Mucosa of stomach (tissue), 1 donor: ENCODE data around the gene UVRAG.
"Not testable (repeated sequence)": the region's sequence is repeated elsewhere in the genome, so short reads cannot be mapped to it uniquely, and the experiment has no call there.

ENCODE experiments used
- H3K27me3 ChIP-seq: one replicate; pipeline ENCODE4 v1.7.0; 2013; ENCODE audit warnings: mild to moderate bottlenecking, low read length; ENCODE audit not compliant: control insufficient read depth, insufficient read depth
- H3K36me3 ChIP-seq: one replicate; pipeline ENCODE4 v1.7.0; 2013; ENCODE audit warnings: low read length; ENCODE audit not compliant: control insufficient read depth, insufficient read depth
- H3K4me1 ChIP-seq: one replicate; pipeline ENCODE4 v1.7.0; 2013; ENCODE audit warnings: mild to moderate bottlenecking, low read length; ENCODE audit not compliant: control insufficient read depth, insufficient read depth
- H3K4me3 ChIP-seq: one replicate; pipeline ENCODE4 v1.7.0; 2013; ENCODE audit warnings: low read length
- H3K9ac ChIP-seq: one replicate; pipeline ENCODE4 v1.7.0; 2013; ENCODE audit warnings: mild to moderate bottlenecking, low read length, moderate library complexity
- H3K9me3 ChIP-seq: one replicate; pipeline ENCODE4 v1.7.0; 2013; ENCODE audit warnings: mild to moderate bottlenecking, low read length, moderate library complexity; ENCODE audit not compliant: control insufficient read depth
- donor health status: Pancreatic carcinoma.

Gene UVRAG

DNA sequence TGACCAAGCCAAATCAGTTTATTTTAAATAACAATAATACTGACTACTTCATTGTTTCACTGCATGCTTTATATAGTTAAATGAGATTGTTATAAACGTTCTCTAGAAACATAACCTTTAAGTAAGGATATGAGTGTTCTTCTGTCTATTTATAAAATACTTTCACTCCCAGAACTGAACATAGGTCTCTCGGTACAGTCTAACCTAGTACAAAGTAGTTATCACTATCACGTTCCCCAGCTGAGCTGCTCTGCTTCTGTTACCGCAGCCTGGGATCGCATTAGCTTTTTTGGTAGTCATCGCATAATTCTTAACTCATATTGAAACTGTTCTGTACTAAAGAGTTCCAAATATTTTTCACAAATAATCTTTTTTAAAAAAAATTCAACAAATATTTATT, 247.7 kb downstream of the UVRAG start:
- H3K4me3 ChIP-seq = no peak overlapping the region
- no peaks in the 10 kb centered on the region for H3K9me3 ChIP-seq
- no peaks in the 10 kb centered on the region for H3K36me3 ChIP-seq
- no peak overlapping the region for H3K9ac ChIP-seq
- no peaks in the 10 kb centered on the region for H3K27me3 ChIP-seq
- no peaks in the 10 kb centered on the region for H3K4me1 ChIP-seq

DNA sequence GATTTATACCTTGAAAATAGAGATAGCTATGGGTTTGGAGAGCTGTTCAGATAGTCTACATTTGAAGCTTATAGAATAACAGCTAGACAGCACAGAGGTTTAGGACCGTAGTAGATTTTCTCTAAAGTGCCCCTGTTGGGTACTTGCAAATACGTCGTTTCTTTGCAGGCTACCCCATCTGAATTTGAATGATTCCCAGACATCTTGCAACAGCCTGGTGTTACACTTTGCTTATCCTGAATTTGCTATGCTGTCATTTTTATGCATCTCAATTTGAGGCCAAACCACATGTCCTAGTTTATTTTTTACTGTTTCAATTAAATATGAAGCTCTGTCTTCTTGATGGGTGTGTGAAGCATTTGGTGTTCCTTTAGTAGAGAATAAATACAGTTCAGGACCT, 249.2 kb downstream of the UVRAG start:
- no peaks in the 10 kb centered on the region for H3K4me1 ChIP-seq
- no peaks in the 10 kb centered on the region for H3K9me3 ChIP-seq
- no peaks in the 10 kb centered on the region for H3K36me3 ChIP-seq
- no peaks in the 10 kb centered on the region for H3K27me3 ChIP-seq
- no peak overlapping the region for H3K9ac ChIP-seq
- H3K4me3 ChIP-seq = no peak overlapping the region

GRCh38 chr11:76067099-76067498, 252.1 kb downstream of the UVRAG start:
- H3K9ac ChIP-seq = no peak overlapping the region
- no peaks in the 10 kb centered on the region for H3K4me1 ChIP-seq
- H3K27me3 ChIP-seq = no peaks in the 10 kb centered on the region
- H3K36me3 ChIP-seq = no peaks in the 10 kb centered on the region
- no peaks in the 10 kb centered on the region for H3K9me3 ChIP-seq
- no peak overlapping the region for H3K4me3 ChIP-seq

GRCh38 chr11:76069001-76069400, 254.0 kb downstream of the UVRAG start:
- Histone ChIP-seq H3K9ac (no peak overlapping the region), H3K27me3 (no peaks in the 10 kb centered on the region), H3K4me3 (no peak overlapping the region), H3K4me1 (no peaks in the 10 kb centered on the region), H3K36me3 (no peaks in the 10 kb centered on the region), H3K9me3 (no peaks in the 10 kb centered on the region)

DNA sequence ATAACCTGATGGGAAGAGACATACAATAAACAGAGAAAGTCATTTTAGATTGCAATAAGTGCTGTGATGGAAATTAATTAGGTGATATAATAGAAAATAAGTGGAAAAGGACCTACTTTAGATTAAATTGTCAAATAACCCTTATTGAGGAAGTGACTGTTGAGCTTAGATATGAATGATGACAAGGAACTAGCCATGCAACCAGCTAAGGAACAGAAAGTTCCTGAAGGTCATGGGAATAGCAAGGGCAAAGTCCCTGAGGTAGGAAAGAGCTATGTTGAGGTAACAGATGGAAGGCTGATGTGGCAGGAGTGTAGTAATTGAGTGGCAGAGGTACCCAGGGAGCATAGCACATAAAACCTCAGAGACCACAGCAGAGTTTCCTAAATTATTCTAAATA, 256.1 kb downstream of the UVRAG start:
- Histone ChIP-seq H3K9ac (no peak overlapping the region), H3K4me1 (no peaks in the 10 kb centered on the region), H3K27me3 (no peaks in the 10 kb centered on the region), H3K9me3 (no peaks in the 10 kb centered on the region), H3K4me3 (no peak overlapping the region), H3K36me3 (no peaks in the 10 kb centered on the region)

DNA sequence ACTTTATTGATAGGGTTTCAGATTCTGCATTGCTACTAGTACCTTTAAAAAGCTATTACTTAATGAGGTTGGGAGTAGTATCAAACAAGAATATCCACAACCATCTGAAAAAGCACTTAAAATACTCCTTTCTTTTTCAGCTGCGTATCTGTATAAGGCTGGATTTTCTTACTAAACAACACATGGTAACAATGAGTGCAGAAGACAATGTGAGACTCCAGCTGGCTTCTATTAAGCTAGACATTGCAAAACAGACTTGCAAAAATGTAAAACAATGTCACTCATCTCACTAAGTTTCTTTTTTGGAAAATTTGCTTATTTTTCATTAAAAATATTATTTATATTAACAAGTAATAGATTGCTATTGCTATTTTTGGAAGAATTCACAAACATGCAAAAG, 258.7 kb downstream of the UVRAG start:
- Histone ChIP-seq H3K4me3 (no peak overlapping the region), H3K36me3 (no peaks in the 10 kb centered on the region), H3K9ac (no peak overlapping the region), H3K4me1 (no peaks in the 10 kb centered on the region), H3K9me3 (no peaks in the 10 kb centered on the region), H3K27me3 (no peaks in the 10 kb centered on the region)

GRCh38 chr11:76074148-76075095, 259.4 kb downstream of the UVRAG start:
- no peaks in the 10 kb centered on the region for H3K9me3 ChIP-seq
- no peaks in the 10 kb centered on the region for H3K36me3 ChIP-seq
- no peak overlapping the region for H3K4me3 ChIP-seq
- H3K4me1 ChIP-seq = no peaks in the 10 kb centered on the region
- no peak overlapping the region for H3K9ac ChIP-seq
- H3K27me3 ChIP-seq = no peaks in the 10 kb centered on the region

DNA sequence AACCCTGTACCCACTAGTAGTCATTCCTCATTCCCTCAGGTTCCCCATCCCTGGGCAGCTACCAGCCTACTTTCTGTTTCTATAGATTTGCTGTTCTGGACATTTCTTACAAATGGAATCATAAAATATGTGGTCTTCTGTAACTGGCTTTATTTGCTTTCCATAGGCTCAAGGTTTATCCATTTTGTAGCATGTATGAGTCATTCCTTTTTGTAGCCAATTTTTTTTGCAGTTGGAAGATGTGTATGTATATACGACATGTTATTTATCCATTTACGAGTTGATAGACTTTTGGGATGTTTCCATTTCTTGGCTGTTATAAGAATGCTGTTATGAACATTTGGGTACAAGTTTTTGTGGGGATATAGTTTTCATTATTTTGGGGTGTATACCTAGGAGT, 260.7 kb downstream of the UVRAG start:
- H3K9me3 ChIP-seq = no peaks in the 10 kb centered on the region
- H3K36me3 ChIP-seq = no peaks in the 10 kb centered on the region
- no peaks in the 10 kb centered on the region for H3K27me3 ChIP-seq
- no peak overlapping the region for H3K9ac ChIP-seq
- H3K4me1 ChIP-seq = no peaks in the 10 kb centered on the region
- no peak overlapping the region for H3K4me3 ChIP-seq

DNA sequence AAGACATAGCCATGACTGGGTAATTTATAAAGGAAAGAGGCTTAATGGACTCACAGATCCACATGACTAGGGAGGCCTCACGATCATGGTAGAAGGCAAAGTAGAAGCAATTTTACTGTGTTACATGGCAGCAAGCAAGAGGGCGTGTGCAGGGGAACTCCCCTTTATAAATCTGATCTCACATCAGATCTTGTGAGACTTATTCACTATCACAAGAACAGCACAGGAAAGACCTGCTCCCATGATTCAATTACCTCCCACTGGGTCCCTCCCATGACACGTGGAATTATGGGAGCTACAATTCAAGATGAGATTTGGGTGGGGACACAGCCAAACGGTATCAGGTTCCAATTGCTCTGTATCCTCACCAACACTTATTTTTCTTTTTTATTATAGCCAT, 261.2 kb downstream of the UVRAG start:
- not testable (repeated sequence) for H3K9ac ChIP-seq, H3K27me3 ChIP-seq, H3K36me3 ChIP-seq, H3K4me1 ChIP-seq, H3K9me3 ChIP-seq, H3K4me3 ChIP-seq

GRCh38 chr11:76076749-76077148, 261.7 kb downstream of the UVRAG start:
- H3K4me3 ChIP-seq = no peak overlapping the region
- H3K4me1 ChIP-seq = no peaks in the 10 kb centered on the region
- no peaks in the 10 kb centered on the region for H3K27me3 ChIP-seq
- no peak overlapping the region for H3K9ac ChIP-seq
- H3K36me3 ChIP-seq = no peaks in the 10 kb centered on the region
- H3K9me3 ChIP-seq = no peaks in the 10 kb centered on the region

DNA sequence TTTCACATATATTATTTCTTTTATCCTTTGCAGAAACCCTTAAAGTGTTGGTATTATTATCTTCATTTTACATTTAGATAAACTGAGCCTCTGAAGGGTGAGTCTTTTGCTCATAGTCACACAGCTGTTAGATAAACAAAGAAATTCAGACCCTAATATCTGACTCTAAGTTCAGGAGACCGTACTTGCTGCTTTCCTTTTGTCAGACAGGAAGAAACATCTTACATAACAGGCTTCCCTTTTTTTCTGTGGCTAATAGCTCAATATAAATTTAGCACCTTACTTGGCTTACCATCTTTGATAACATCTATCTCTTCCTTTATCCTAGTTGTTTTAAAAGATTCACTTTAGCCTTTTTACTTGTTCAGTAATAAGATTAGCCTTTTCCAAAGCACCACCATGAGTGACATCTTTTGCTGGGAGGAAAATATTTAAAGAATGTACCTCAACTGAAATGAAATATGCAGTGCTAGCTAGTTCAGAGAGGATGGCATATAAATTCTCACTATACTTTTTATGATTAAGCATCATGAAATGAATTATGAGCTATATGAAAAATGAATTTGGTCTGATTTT, 262.7 kb downstream of the UVRAG start:
- Histone ChIP-seq H3K9me3 (no peaks in the 10 kb centered on the region), H3K4me1 (no peaks in the 10 kb centered on the region)

GRCh38 chr11:76081084-76081483, 266.1 kb downstream of the UVRAG start:
- not testable (repeated sequence) for H3K9me3 ChIP-seq, H3K4me3 ChIP-seq, H3K4me1 ChIP-seq, H3K9ac ChIP-seq, H3K27me3 ChIP-seq, H3K36me3 ChIP-seq

More for the DNA sequence above, 262.7 kb downstream of the UVRAG start:
- no peaks in the 10 kb centered on the region for H3K27me3 ChIP-seq
- H3K36me3 ChIP-seq = no peaks in the 10 kb centered on the region
- H3K9ac ChIP-seq = no peak overlapping the region
- no peak overlapping the region for H3K4me3 ChIP-seq
